IPS DF 4.7 (cell line): ENCODE results near the gene NACC2.
A peak's percentile ranks its signal among the peaks of the same experiment; 100 is the strongest.

Source experiments
- DNase-seq: peaks from one replicate; pipeline ENCODE4 v3.0.0-alpha.2; 2013; ENCODE audit warnings: low spot score; ENCODE audit errors: extremely low read depth

NACC2 gene

DNA sequence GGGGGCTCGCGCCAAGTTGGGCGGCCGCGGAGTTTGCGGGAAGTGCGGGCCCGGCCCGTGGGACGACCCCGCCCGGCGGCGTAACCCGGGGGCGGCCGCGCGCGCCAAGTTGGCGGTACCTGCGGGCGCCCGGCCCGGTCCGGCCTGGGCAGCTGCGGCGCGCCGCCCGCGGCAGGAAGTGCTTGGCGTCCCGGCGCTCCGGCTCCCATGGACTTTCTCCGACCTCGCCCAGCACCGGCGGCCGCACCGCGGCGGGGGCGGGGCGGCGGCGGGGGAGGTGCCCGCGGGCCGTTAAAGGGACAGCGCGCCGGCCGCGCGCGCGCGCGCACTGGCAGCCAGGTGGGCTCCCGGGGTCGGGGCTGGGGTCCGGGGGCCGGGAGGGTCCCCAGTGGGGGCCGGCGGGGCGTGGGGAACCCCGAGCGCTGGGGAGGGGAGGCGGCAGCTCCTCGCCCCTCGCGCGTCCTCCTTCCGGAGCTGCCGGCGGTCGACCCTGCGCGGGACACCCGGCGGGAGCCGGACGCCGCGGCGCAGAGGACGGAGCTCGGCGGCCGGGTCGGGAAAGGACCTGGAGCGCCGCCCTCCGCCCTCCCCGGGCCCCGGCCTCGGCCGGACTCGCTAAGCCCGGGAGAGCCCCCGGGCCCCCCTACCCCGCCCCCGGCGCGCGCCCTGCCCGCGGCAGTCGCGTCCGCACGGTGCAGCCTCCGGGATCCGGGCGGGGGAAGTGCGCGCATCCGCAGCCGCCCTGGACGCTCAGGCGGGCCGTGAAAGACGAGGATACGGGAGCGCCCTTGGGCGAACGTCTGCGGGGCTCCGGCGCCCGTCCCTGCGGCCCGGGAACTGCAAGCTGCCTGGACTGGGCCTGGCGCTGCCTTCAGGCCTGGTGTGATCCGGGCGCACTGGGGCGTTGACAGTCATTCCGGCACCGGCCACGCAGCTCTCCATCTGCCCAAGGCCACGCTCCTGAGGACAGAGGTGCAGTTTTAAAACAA, at the start of gene NACC2:
Gene NACC2 (minus strand): TSS at position 220 of the 989 bp plus-strand sequence. CDS start 44,768 bp downstream, outside the sequence.
- DNase-seq: no peak

DNA sequence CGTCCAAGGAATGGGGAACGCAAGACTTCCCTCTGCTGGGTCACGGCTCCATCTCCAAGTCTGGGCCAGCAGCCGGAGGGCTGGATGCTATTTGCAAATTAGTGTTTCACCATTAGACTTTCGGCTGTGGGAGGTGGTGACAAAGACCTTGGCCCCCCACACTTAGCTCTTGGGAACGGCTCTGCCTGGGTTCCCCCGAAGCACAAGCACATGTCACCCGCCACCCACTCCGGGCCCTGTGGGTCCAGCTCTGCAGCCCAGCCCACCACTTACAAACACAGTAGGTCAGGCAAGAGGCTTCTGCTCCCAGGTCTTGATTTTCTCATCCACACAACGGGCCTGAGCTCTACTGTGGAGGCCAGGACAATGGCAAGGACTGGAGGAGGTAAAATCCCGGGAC, 49.4 kb upstream of the NACC2 start:
- no peak for DNase-seq

DNA sequence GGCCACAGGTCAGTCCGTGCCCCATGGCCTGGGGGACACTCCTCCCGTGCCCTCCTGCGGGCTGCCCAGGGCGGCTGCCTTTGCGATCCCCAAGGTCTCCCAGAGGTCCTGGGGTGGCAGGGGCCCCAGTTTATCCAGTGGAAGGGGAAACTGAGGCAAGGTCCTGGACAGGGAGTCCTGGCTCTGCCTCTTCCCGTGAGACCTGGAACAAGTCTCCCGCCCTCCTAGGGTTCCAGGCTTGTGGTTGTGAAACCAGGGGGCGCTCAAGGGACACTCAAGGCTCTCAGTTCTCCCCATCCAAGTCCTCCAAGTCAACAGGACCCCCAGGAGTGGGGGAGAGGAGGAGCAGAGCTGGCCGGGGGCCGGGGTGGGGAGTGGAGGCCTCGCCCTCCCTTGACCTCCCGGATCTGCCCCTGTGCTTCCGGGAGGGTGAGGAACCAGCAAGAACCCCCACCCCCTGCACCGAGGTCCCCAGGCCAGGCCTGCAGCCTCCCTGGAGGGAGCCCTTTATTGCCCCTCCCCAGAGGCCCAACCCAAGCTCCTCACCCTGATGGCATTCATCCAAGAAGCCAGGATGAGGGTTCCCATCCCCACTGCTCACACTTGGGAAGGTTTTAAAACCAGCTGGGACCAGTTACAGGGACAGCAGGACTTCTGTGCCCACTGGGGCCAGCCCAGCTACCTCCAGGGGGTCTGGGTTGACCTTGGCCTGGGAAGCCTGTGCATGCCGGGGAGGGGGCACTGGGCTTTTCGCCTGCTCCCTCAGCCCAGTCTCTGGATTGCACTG, 48.3 kb upstream of the NACC2 start:
- DNase-seq: no peak

GRCh38 chr9:136142859-136143214, 47.7 kb upstream of the NACC2 start:
- DNase-seq: no peak

DNA sequence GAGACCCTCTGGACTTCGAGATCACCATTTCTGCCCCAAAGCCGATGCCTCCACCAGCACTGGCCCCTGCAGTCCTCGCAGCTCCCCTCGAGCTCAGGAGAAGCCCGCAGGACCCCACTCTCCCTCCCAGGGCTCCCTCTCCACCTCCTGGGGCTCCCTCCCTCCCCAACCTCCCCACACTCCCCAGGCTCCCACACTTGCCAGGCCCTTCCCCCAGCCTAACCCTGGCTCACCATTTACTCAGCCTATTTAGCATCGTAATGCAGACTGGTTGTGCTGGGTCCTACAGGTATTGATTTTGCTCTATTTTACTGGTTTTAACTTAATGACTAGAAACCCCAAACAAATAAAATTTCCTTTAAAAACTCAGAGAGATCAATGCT, 47.3 kb upstream of the NACC2 start:
- DNase-seq: no peak

DNA sequence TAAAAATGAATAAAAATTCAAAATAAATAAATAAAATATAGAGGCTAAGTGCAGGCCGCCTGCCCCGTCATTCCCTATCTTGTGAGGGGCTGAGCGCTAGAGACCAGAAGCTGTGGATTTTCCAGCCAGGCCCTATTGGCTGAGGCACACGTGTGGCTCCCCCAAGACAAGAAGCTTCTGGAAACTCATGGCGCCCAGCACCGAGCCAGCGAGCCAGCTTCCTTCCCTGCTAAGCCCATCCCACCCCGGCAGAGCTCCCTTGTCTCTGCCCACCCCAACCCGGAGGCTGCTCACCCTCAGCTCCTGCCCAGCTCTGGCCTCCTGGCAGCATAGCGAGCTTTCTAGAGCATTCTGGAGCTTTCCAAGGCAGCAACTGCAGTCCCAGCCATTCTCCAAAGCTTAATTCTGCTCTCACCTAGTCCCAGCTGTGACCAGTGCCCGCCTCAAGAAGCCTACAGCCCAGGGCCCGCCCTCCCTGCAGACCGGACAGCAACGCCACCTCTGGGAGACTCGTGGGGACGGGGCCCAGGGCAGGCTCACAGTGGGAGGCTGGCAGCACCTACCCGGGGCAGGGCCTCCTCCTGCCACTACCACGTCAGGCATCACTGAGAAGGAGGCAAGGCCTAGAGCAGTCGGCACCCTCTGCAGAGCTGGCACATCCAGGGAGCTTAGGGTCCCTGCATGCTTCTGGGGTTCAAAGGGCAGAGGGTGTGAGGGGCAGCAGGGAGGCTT, 46.8 kb upstream of the NACC2 start:
- DNase-seq: no peak

GRCh38 chr9:136140966-136141365, 45.9 kb upstream of the NACC2 start:
- no peak for DNase-seq

- no peak for DNase-seq
These were observed 45.0 kb upstream of the NACC2 start for GRCh38 chr9:136140046-136140445.

DNA sequence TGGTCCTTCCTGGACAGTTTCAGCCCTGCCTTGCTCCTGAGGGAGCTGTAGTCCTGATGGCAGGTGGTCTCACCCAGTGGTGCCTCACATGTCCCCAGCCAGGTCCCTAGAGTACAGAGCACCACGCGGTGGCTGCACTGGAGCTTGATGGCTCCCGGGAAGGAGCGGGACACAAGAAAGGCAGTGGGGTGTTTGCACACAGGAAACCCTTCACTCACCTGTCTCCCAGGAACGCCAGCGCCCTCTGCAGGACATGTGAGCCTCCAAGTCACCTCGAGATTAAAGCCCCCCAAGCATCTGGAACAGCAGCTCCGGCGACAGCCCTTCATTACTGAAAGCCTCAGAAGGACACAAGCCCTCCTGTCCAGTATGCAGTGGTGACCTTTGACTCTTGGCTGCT, 43.5 kb upstream of the NACC2 start:
- DNase-seq: peak; percentile 80

DNA sequence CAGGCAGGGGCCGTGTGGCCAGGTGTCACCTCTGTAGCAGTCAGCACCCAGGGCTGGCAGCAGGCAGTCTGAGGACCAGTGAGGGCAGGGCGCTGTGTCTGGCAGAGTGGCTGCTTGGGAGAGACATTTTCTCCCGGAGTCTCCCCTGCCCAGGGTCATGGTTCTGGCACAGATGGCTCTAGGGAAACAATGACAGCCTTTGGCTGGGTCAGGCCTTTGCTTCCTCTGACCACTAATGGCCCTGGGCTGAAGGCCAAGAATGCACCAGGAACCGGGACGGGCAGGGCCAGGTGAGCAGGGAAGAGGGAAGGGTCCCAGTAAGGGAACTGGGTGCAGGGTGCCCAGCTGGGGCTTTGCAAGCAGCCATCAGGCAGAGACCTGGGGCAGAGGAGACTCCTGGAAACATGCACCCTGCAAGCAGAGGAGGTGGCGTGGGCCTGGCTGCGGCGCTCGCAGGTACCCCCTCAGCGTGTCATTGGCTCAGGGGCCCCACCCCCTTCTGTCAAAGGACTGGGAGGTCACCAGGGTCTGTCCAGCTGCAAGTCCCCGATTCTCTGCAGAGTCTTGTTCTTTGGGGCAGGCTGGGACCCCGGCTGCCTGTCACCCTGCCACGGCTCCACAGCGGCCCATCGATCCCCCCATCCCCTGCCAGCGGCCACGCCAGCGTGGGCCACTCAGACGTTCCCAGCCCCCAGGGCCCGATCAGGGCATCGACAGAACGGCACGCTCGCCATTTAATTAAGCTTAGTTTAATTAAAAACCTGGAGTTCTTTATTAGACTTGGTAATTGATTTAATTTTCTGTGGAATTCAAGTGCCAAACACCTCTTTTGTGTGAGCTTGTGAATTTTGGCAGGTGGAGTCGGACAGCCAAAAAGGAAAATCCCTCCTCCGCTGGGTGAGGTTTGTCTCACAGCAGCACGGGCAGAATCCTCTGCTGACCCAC, 42.5 kb upstream of the NACC2 start:
- DNase-seq: no peak

DNA sequence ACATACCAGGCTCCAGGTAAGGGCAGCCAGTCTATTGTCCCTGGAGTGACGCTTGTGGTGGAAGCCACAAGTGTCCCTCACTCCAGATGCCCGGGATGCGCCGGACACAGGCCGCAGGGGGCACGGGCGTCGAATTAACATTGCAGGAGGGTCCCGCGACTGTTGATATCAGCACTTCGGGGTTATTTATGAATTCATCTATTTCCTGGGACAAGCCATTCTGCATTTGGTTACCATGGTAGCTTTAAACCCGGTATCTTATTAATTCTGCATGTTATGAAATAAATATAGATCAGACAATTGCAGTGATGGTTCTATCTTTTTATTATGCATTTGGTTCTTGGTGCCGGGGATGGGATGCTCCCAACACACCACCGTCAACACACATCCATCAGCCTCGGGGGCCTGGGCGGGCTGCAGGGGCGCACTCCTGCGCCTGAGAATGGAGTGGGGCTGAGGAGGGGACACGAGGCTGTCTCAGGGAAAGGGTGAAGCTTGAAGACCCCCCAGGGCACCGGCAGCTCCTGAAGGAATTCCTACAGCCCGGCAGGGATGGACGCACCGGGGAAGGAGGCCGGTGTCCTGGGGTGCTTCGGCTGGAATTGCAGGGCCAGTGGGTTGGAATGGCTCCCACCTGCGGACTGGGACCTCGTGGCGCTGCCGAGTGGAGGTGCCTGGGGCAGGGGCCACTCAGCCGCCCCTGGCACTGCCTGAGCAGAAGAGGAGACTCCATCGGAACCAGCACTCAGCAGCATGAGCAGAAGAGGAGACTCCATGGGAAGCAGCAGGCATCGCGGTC, 41.2 kb upstream of the NACC2 start:
- DNase-seq: no peak

GRCh38 chr9:136135326-136136126, 40.4 kb upstream of the NACC2 start:
- no peak for DNase-seq

DNA sequence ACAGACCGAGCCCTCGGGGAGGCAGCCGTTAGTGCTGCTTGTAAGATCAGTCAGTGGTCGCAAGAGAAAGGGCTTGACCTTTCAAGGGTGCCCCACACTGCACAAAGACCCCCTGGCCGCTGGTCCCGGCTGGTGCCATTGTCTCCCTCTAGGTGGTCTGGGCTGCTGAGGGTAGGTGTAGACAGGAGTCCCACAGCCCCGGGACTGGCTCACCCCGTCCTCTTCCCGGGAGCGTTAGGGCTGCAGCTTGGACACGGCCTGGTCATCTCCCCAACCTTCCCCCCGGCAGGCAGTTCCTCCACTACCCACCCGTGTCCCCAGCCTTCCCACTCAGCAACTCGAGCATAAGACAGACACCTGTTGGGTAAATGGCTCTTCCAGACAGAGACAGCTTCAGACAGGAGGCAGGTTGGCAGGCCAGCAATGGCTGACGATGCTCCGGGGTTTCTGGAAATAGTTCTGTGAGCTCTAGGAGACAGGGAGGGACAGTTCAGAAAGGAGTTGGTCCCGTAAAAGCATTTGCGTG, 38.9 kb upstream of the NACC2 start:
- no peak for DNase-seq

- DNase-seq: no peak
These were observed 38.3 kb upstream of the NACC2 start for GRCh38 chr9:136133191-136133958.

DNA sequence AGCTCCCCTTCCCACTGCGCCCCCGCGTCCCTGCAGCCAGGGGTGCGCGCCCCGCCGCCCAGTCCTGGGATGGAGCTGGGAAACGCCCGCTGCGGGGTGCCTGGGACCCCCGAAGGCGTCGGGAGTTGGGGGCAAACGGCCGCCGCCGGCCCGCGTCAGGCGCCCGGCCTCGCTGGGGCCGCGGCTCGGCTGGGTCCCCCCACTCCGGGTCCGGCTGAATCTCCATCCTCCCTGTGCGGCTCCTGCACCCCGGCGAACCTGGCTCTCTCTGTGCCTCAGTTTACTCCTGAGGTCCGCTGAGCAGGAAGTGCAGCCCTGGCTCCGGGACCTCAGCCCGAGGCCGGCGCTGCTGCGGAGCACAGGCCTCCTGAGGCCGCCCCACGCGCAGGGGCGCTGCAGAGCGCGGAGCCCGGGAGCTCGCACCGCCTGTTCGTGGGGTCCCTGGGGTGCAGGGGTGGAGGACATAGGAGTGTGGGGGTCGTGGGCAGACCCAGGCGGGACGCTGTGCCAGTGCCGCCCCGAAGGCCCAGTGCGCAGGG, 37.5 kb upstream of the NACC2 start:
- DNase-seq: no peak

GRCh38 chr9:136131629-136132511, 36.8 kb upstream of the NACC2 start:
- no peak for DNase-seq

DNA sequence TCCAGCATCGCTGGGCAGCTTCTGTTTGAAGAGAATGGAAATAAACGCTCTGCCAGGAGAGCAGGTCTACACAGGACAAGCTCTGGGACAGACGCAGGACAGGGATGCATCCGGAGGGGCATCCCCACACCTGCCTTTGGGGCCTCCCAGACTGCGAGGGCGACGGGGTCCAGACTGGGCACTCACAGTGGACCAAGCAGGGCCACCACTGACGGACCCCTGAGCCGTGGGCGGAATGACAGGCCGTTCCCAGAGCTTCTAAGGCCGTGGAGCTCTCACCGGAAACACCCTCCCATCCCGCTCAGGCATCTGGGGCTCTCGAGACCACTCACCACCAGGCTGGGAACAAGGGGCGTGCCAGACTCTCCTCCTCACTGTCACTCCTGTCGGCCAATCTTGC, 34.1 kb upstream of the NACC2 start:
- no peak for DNase-seq
